CD8-positive, alpha-beta memory T cell (primary cell): ENCODE data around the gene NUDT7. TPM values are rescaled to one million over a fixed set of nuclear protein-coding genes. Genes with fewer than 3 reads are reported as not detected.

Experiments used
- CTCF ChIA-PET: fragments of 350-600 bp; sonication (Branson Sonifier 250); formaldehyde crosslinking; loops from one replicate; lab custom pipeline; 2021; ENCODE audit warnings: antibody characterized with exemption; lab: Charles Lee
- POLR2A ChIA-PET: fragments of 350-600 bp; sonication (Branson Sonifier 250); formaldehyde crosslinking; loops from one replicate; lab custom pipeline; 2021; ENCODE audit warnings: antibody characterized with exemption; lab: Charles Lee
- DNase-seq, 5 donors: peaks; one replicate each; pipeline versions ENCODE4 v3.0.0 to v3.0.0-alpha.2; 2020 to 2022; ENCODE audit warnings: mixed read lengths in 1 of 5
- H3K27ac ChIP-seq: one replicate; pipeline ENCODE4 v1.7.0; 2013; ENCODE audit warnings: low read depth, mild to moderate bottlenecking, low read length, moderate library complexity
- H3K27me3 ChIP-seq: 2 replicates; pipeline ENCODE4 v1.7.0; 2013; ENCODE audit warnings: low read length, mild to moderate bottlenecking; ENCODE audit not compliant: insufficient read depth, poor library complexity, severe bottlenecking
- H3K36me3 ChIP-seq: 2 replicates; pipeline ENCODE4 v1.7.0; 2013; ENCODE audit warnings: mild to moderate bottlenecking, low read length, moderate library complexity; ENCODE audit not compliant: insufficient read depth
- H3K4me1 ChIP-seq: 2 replicates; pipeline ENCODE4 v1.7.0; 2013; ENCODE audit warnings: mild to moderate bottlenecking, low read length, moderate library complexity; ENCODE audit not compliant: insufficient read depth
- H3K4me3 ChIP-seq: 2 replicates; pipeline ENCODE4 v1.7.0; 2013; ENCODE audit warnings: mild to moderate bottlenecking, low read length
- H3K9me3 ChIP-seq: 2 replicates; pipeline ENCODE4 v1.7.0; 2013; ENCODE audit warnings: mild to moderate bottlenecking, low read length
- H3K27ac Mint-ChIP-seq, 8 donors: one replicate each; pipeline ENCODE4 v1.8.0; 2020 to 2021; ENCODE audit warnings: mixed read lengths in 8 of 8, mild to moderate bottlenecking in 6 of 8, inconsistent platforms in 3 of 8, moderate library complexity in 3 of 8
- H3K27me3 Mint-ChIP-seq, 2 donors: one replicate each; pipeline ENCODE4 v1.8.0; 2020 to 2021; ENCODE audit warnings: mixed read lengths in 2 of 2, mild to moderate bottlenecking in 1 of 2, moderate library complexity in 1 of 2
- H3K36me3 Mint-ChIP-seq, 3 donors: one replicate each; pipeline ENCODE4 v1.8.0; 2020 to 2021; ENCODE audit warnings: mixed read lengths in 3 of 3, inconsistent platforms in 1 of 3, mild to moderate bottlenecking in 1 of 3
- H3K4me1 Mint-ChIP-seq, 3 donors: one replicate each; pipeline ENCODE4 v1.8.0; 2020 to 2021; ENCODE audit warnings: mixed read lengths in 3 of 3, inconsistent platforms in 1 of 3, mild to moderate bottlenecking in 1 of 3
- H3K4me3 Mint-ChIP-seq, 7 donors: one replicate each; pipeline ENCODE4 v1.8.0; 2020 to 2021; ENCODE audit warnings: mixed read lengths in 7 of 7, mild to moderate bottlenecking in 6 of 7, moderate library complexity in 4 of 7, inconsistent platforms in 2 of 7
- H3K9me3 Mint-ChIP-seq, 5 donors: one replicate each; pipeline ENCODE4 v1.8.0; 2020 to 2022; ENCODE audit warnings: mixed read lengths in 5 of 5, mild to moderate bottlenecking in 3 of 5, moderate library complexity in 2 of 5, inconsistent platforms in 1 of 5
- polyA plus RNA-seq: library from polyadenylated mRNA; unstranded; fragments of 300-500 nt; fragmentation: Illumina TruSeq; gene quantifications from one replicate; pipeline ENCODE4 v1.2.3, GENCODE V29; 2021
- total RNA-seq, 2 experiments: library from RNA; stranded (reverse); gene quantifications; one replicate each; pipeline ENCODE4 v1.2.3, GENCODE V29; 2021

The NUDT7 gene
- total and polyA plus RNA-seq, 3 experiments from 2014 or later: 4.4 to 18.0 (median 4.5) TPM

GRCh38 chr16:77700846-77701245, 21.5 kb upstream of the NUDT7 start:
- H3K27me3 ChIP-seq: no peaks in the 10 kb centered on the region
- DNase-seq: no peak
- Mint-ChIP-seq H3K4me3 (no peak overlapping the region), H3K9me3 (no peaks in the 10 kb centered on the region), H3K36me3 (no peaks in the 10 kb centered on the region), H3K27me3 (peaks cover 11 to 38% of the 10 kb centered on the region in 2 donors), H3K27ac (no peak overlapping the region), H3K4me1 (no peaks in the 10 kb centered on the region)
- H3K4me1 ChIP-seq: no peaks in the 10 kb centered on the region
- no peak overlapping the region for H3K4me3 ChIP-seq
- ChIA-PET CTCF (no interaction called here), POLR2A (no interaction called here)
- no peak overlapping the region for H3K27ac ChIP-seq
- H3K36me3 ChIP-seq: no peaks in the 10 kb centered on the region
- H3K9me3 ChIP-seq: no peaks in the 10 kb centered on the region

GRCh38 chr16:77705351-77705750, 17.0 kb upstream of the NUDT7 start:
- no peaks in the 10 kb centered on the region for H3K9me3 ChIP-seq
- no peaks in the 10 kb centered on the region for H3K4me1 Mint-ChIP-seq
- DNase-seq: no peak
- no peaks in the 10 kb centered on the region for H3K4me1 ChIP-seq
- no peaks in the 10 kb centered on the region for H3K36me3 ChIP-seq
- no peaks in the 10 kb centered on the region for H3K36me3 Mint-ChIP-seq
- H3K27me3 ChIP-seq: no peaks in the 10 kb centered on the region
- peaks cover 10 to 27% of the 10 kb centered on the region in 2 donors for H3K27me3 Mint-ChIP-seq
- no peak overlapping the region for H3K4me3 Mint-ChIP-seq
- ChIA-PET POLR2A (no interaction called here), CTCF (no interaction called here)
- H3K27ac ChIP-seq: no peak overlapping the region
- no peak overlapping the region for H3K27ac Mint-ChIP-seq
- H3K9me3 Mint-ChIP-seq: peaks cover 0 to 1% (median 0%) of the 10 kb centered on the region in 5 donors
- H3K4me3 ChIP-seq: no peak overlapping the region

- POLR2A ChIA-PET: no interaction called here
- no peak for DNase-seq
Measured at GRCh38 chr16:77711179-77711578, 11.1 kb upstream of the NUDT7 start.

GRCh38 chr16:77711775-77712174, 10.5 kb upstream of the NUDT7 start:
- H3K27me3 ChIP-seq: peaks cover 2% of the 10 kb centered on the region
- Mint-ChIP-seq H3K9me3 (no peaks in the 10 kb centered on the region), H3K27me3 (peaks cover 2 to 10% of the 10 kb centered on the region in 2 donors), H3K4me1 (peaks cover 0 to 2% (median 0%) of the 10 kb centered on the region in 3 donors), H3K27ac (peak overlapping the region in 2 of 8 donors; percentile 27 to 61), H3K36me3 (no peaks in the 10 kb centered on the region), H3K4me3 (peak overlapping the region in 5 of 7 donors; percentile 26 to 69 (median 52))
- POLR2A ChIA-PET: no interaction called here
- no peaks in the 10 kb centered on the region for H3K36me3 ChIP-seq
- DNase-seq: no peak
- no peak overlapping the region for H3K4me3 ChIP-seq
- no peaks in the 10 kb centered on the region for H3K4me1 ChIP-seq
- H3K9me3 ChIP-seq: no peaks in the 10 kb centered on the region
- no peak overlapping the region for H3K27ac ChIP-seq
- CTCF ChIA-PET: no interaction called here

More at GRCh38 chr16:77711179-77711578, 11.1 kb upstream of the NUDT7 start:
- H3K9me3 ChIP-seq: no peaks in the 10 kb centered on the region
- H3K36me3 ChIP-seq: no peaks in the 10 kb centered on the region
- CTCF ChIA-PET: no interaction called here
- H3K4me1 ChIP-seq: no peaks in the 10 kb centered on the region
- Mint-ChIP-seq H3K4me3 (no peak overlapping the region), H3K27me3 (peaks cover 2 to 12% of the 10 kb centered on the region in 2 donors), H3K36me3 (no peaks in the 10 kb centered on the region), H3K9me3 (no peaks in the 10 kb centered on the region), H3K27ac (no peak overlapping the region), H3K4me1 (peaks cover 0 to 2% (median 0%) of the 10 kb centered on the region in 3 donors)
- no peak overlapping the region for H3K27ac ChIP-seq
- H3K4me3 ChIP-seq: no peak overlapping the region
- H3K27me3 ChIP-seq: peaks cover 2% of the 10 kb centered on the region

GRCh38 chr16:77715145-77715544, 7.2 kb upstream of the NUDT7 start:
- no peaks in the 10 kb centered on the region for H3K36me3 Mint-ChIP-seq
- H3K27me3 Mint-ChIP-seq: peaks cover 2 to 4% of the 10 kb centered on the region in 2 donors
- Histone ChIP-seq H3K9me3 (no peaks in the 10 kb centered on the region), H3K27me3 (peaks cover 2% of the 10 kb centered on the region), H3K36me3 (no peaks in the 10 kb centered on the region), H3K4me3 (no peak overlapping the region), H3K27ac (no peak overlapping the region), H3K4me1 (no peaks in the 10 kb centered on the region)
- ChIA-PET POLR2A (no interaction called here), CTCF (no interaction called here)
- H3K27ac Mint-ChIP-seq: no peak overlapping the region
- H3K9me3 Mint-ChIP-seq: no peaks in the 10 kb centered on the region
- DNase-seq: no peak
- no peak overlapping the region for H3K4me3 Mint-ChIP-seq
- H3K4me1 Mint-ChIP-seq: peaks cover 0 to 2% (median 0%) of the 10 kb centered on the region in 3 donors

GRCh38 chr16:77721752-77722308, 484 bp upstream of the NUDT7 start:
- Mint-ChIP-seq H3K27ac (peak overlapping the region; percentile 76 to 96 (median 88)), H3K9me3 (no peaks in the 10 kb centered on the region), H3K4me3 (peak overlapping the region; percentile 83 to 96 (median 91)), H3K4me1 (peaks cover 11 to 23% (median 20%) of the 10 kb centered on the region in 3 donors), H3K36me3 (peaks cover 2 to 9% (median 8%) of the 10 kb centered on the region in 3 donors), H3K27me3 (peaks cover 0 to 1% of the 10 kb centered on the region in 2 donors)
- Histone ChIP-seq H3K4me1 (peaks cover 8% of the 10 kb centered on the region), H3K27me3 (no peaks in the 10 kb centered on the region), H3K27ac (no peak overlapping the region), H3K36me3 (no peaks in the 10 kb centered on the region), H3K9me3 (no peaks in the 10 kb centered on the region), H3K4me3 (peak overlapping the region; percentile 92)
- POLR2A ChIA-PET: interaction anchor here (0.5 kb wide), 1 partner anchor 10 kb away, joined by 3 read pairs; no protein-coding TSS in a partner anchor
- CTCF ChIA-PET: interaction anchor here (1.4 kb wide), 2 partner anchors 10 to 379 kb away, joined by 3 to 6 read pairs; no protein-coding TSS in a partner anchor
- DNase-seq: no peak

- Histone ChIP-seq H3K4me1 (peaks cover 8% of the 10 kb centered on the region), H3K27ac (peak overlapping the region; percentile 69), H3K9me3 (no peaks in the 10 kb centered on the region), H3K36me3 (no peaks in the 10 kb centered on the region), H3K4me3 (peak overlapping the region; percentile 92), H3K27me3 (no peaks in the 10 kb centered on the region)
- Mint-ChIP-seq H3K36me3 (peaks cover 4 to 11% (median 9%) of the 10 kb centered on the region in 3 donors), H3K27me3 (peaks cover 0 to 1% of the 10 kb centered on the region in 2 donors), H3K4me1 (peaks cover 11 to 23% (median 20%) of the 10 kb centered on the region in 3 donors), H3K4me3 (peak overlapping the region; percentile 83 to 96 (median 91)), H3K9me3 (no peaks in the 10 kb centered on the region), H3K27ac (peak overlapping the region; percentile 76 to 96 (median 85))
- ChIA-PET CTCF (no interaction called here), POLR2A (no interaction called here)
- peak in 2 of 5 donors; percentile 2 to 6 for DNase-seq
Measured at GRCh38 chr16:77723108-77723514, 797 bp downstream of the NUDT7 start.

GRCh38 chr16:77724174-77724573, 1.9 kb downstream of the NUDT7 start:
- H3K27me3 ChIP-seq: no peaks in the 10 kb centered on the region
- H3K9me3 ChIP-seq: no peaks in the 10 kb centered on the region
- H3K4me3 Mint-ChIP-seq: peak overlapping the region; percentile 34 to 91 (median 59)
- H3K4me1 ChIP-seq: peaks cover 8% of the 10 kb centered on the region
- CTCF ChIA-PET: no interaction called here
- no peaks in the 10 kb centered on the region for H3K36me3 ChIP-seq
- peaks cover 11 to 23% (median 20%) of the 10 kb centered on the region in 3 donors for H3K4me1 Mint-ChIP-seq
- peak overlapping the region in 4 of 8 donors; percentile 17 to 75 (median 63) for H3K27ac Mint-ChIP-seq
- POLR2A ChIA-PET: no interaction called here
- no peak overlapping the region for H3K4me3 ChIP-seq
- H3K27ac ChIP-seq: no peak overlapping the region
- peaks cover 0 to 1% of the 10 kb centered on the region in 2 donors for H3K27me3 Mint-ChIP-seq
- peaks cover 6 to 12% (median 9%) of the 10 kb centered on the region in 3 donors for H3K36me3 Mint-ChIP-seq
- H3K9me3 Mint-ChIP-seq: no peaks in the 10 kb centered on the region
- DNase-seq: no peak
